Testis (tissue), 2 donors: ENCODE measurements around the gene GPR152.

Source experiments
- POLR2A ChIP-seq: fragments of 450-650 bp; IDR thresholded peaks from one replicate; pipeline ENCODE4 v1.6.1; 2017; ENCODE audit warnings: antibody characterized with exemption, mild to moderate bottlenecking, moderate library complexity
- TF ChIP-seq, protein P1 (sequence below), 3 experiments: fragments of 450-650 bp in 2 of 3; fragments of 200-600 bp in 1 of 3; sonication (generic) in 1 of 3; IDR thresholded peaks; one replicate each; pipeline ENCODE4 v1.5.1; 2016 to 2019; ENCODE audit warnings: antibody characterized with exemption in 3 of 3, mild to moderate bottlenecking in 2 of 3, moderate library complexity in 1 of 3

GRCh38 chr11:67500484-67500821, 47.9 kb upstream of the GPR152 start:
- TF ChIP-seq, protein P1, sequence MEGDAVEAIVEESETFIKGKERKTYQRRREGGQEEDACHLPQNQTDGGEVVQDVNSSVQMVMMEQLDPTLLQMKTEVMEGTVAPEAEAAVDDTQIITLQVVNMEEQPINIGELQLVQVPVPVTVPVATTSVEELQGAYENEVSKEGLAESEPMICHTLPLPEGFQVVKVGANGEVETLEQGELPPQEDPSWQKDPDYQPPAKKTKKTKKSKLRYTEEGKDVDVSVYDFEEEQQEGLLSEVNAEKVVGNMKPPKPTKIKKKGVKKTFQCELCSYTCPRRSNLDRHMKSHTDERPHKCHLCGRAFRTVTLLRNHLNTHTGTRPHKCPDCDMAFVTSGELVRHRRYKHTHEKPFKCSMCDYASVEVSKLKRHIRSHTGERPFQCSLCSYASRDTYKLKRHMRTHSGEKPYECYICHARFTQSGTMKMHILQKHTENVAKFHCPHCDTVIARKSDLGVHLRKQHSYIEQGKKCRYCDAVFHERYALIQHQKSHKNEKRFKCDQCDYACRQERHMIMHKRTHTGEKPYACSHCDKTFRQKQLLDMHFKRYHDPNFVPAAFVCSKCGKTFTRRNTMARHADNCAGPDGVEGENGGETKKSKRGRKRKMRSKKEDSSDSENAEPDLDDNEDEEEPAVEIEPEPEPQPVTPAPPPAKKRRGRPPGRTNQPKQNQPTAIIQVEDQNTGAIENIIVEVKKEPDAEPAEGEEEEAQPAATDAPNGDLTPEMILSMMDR (IDR thresholded peaks at IDR 0.05): no peak
- no peak for TF ChIP-seq POLR2A
